ENCODE results near the gene TBC1D1.

TBC1D1 gene

GRCh38 chr4:38046727-38047489 lies 156.0 kb downstream of the TBC1D1 start:
- no peak for DNase-seq (ENCODE audit: low spot score)
- no peak for TF ChIP-seq CTCF (IDR thresholded peaks at IDR 0.05; ENCODE audit: extremely low read depth, insufficient read depth, missing control alignments)
- in situ Hi-C loops (cut with MboI; ENCODE audit: low pct_unique_long_range_greater_than_20kb, low sequenced_read_pairs, unreplicated experiment) = loop anchor here (25.0 kb wide), 1 partner anchor 585 kb away; a partner anchor contains a TSS

- in situ Hi-C loops (cut with MboI; ENCODE audit: low pct_unique_long_range_greater_than_20kb, low sequenced_read_pairs, unreplicated experiment) = loop anchor here (25.0 kb wide), 3 partner anchors 263 to 688 kb away; a partner anchor contains a TSS
- DNase-seq (ENCODE audit: low spot score) = no peak
- TF ChIP-seq CTCF (IDR thresholded peaks at IDR 0.05; ENCODE audit: extremely low read depth, insufficient read depth, missing control alignments) = no peak
Observed at GRCh38 chr4:38049545-38050170, 158.8 kb downstream of the TBC1D1 start.

- in situ Hi-C loops (cut with MboI; ENCODE audit: low pct_unique_long_range_greater_than_20kb, low sequenced_read_pairs, unreplicated experiment) = loop anchor here (25.0 kb wide), 2 partner anchors 262 to 687 kb away; no protein-coding TSS in a partner anchor
- TF ChIP-seq CTCF (IDR thresholded peaks at IDR 0.05; ENCODE audit: extremely low read depth, insufficient read depth, missing control alignments) = no peak
- no peak for DNase-seq (ENCODE audit: low spot score)
Observed at GRCh38 chr4:38050560-38051350, 159.9 kb downstream of the TBC1D1 start.

- in situ Hi-C loops (cut with MboI; ENCODE audit: low pct_unique_long_range_greater_than_20kb, low sequenced_read_pairs, unreplicated experiment) = loop anchor here (25.0 kb wide), 2 partner anchors 257 to 682 kb away; no protein-coding TSS in a partner anchor
- TF ChIP-seq CTCF (IDR thresholded peaks at IDR 0.05; ENCODE audit: extremely low read depth, insufficient read depth, missing control alignments) = no peak
- no peak for DNase-seq (ENCODE audit: low spot score)
Observed at GRCh38 chr4:38055566-38055965, 164.7 kb downstream of the TBC1D1 start.

- no peak for TF ChIP-seq CTCF (IDR thresholded peaks at IDR 0.05; ENCODE audit: extremely low read depth, insufficient read depth, missing control alignments)
- no peak for DNase-seq (ENCODE audit: low spot score)
- in situ Hi-C loops (cut with MboI; ENCODE audit: low pct_unique_long_range_greater_than_20kb, low sequenced_read_pairs, unreplicated experiment) = loop anchor here (25.0 kb wide), 2 partner anchors 256 to 681 kb away; no protein-coding TSS in a partner anchor
Observed at GRCh38 chr4:38056011-38056685, 165.3 kb downstream of the TBC1D1 start.

GRCh38 chr4:38058151-38058550 lies 167.3 kb downstream of the TBC1D1 start:
- DNase-seq (ENCODE audit: low spot score) = no peak
- in situ Hi-C loops (cut with MboI; ENCODE audit: low pct_unique_long_range_greater_than_20kb, low sequenced_read_pairs, unreplicated experiment) = loop anchor here (25.0 kb wide), 2 partner anchors 254 to 679 kb away; no protein-coding TSS in a partner anchor
- no peak for TF ChIP-seq CTCF (IDR thresholded peaks at IDR 0.05; ENCODE audit: extremely low read depth, insufficient read depth, missing control alignments)

All from GM13977 (cell line).